GM19467 (cell line): Measurements from ENCODE around the gene EFNB1.
"Not testable (repeated sequence)": the region's sequence is repeated elsewhere in the genome, so short reads cannot be mapped to it uniquely, and the experiment has no call there.

Experiments used
- ATAC-seq: cut with Tn5 transposase; IDR thresholded peaks from one replicate; pipeline ENCODE4 v1.9.1; 2021; ENCODE audit warnings: mild to moderate bottlenecking, moderate library complexity; ENCODE audit not compliant: unreplicated experiment

The EFNB1 gene

GRCh38 chrX:68828740-68829581 lies at the start of gene EFNB1:
Gene EFNB1 (plus strand): TSS chrX:68829021. CDS start chrX:68829777, 756 bp downstream.
- ATAC-seq = peak; percentile 90

DNA sequence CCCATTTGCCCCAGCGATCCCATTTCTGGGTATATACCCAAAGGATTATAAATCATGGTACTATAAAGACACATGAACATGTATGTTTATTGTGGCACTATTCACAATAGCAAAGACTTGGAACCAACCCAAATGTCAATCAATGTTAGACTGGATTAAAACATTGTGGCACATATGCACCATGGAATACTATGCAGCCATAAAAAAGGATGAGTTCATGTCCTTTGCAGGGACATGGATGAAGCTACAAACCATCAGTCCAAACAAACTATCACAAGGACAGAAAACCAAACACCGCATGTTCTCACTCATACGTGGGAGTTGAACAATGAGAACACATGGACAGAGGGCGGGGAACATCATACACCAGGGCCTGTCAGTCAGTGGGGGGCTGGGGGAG lies 47.5 kb upstream of the EFNB1 start:
- ATAC-seq = not testable (repeated sequence)

GRCh38 chrX:68784816-68785215 lies 44.0 kb upstream of the EFNB1 start:
- no peak for ATAC-seq

DNA sequence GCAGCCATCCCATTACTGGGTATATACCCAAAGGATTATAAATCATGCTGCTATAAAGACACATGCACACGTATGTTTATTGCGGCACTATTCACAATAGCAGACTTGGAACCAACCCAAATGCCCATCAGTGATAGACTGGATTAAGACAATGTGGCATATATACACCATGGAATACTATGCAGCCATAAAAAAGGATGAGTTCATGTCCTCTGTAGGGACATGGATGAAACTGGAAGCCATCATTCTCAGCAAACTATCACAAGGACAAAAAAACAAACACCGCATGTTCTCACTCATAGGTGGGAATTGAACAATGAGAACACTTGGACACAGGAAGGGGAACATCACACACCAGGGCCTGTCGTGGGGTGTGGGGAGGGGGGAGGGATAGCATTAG lies 42.2 kb upstream of the EFNB1 start:
- not testable (repeated sequence) for ATAC-seq

DNA sequence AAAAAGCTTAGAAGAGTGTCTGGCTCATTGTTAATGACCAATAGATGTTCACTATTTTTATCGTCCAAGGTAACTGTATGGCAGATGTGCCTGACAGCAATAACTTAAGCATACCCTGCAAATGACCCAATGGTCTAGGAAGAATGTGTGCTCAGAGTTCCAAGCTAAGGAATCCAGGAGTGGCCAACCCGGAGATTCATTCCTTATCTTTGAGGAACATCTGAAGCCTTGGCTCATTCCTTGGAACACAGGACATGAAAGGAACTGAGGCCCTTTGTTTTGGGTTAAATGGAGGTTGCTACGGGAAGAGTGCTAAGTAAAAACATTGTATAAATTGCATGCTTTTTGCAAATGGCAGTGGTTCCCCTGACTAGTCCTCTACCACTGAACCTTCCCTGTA lies 38.9 kb upstream of the EFNB1 start:
- ATAC-seq = no peak

- no peak for ATAC-seq
Measured at GRCh38 chrX:68792083-68792482, 36.7 kb upstream of the EFNB1 start.

DNA sequence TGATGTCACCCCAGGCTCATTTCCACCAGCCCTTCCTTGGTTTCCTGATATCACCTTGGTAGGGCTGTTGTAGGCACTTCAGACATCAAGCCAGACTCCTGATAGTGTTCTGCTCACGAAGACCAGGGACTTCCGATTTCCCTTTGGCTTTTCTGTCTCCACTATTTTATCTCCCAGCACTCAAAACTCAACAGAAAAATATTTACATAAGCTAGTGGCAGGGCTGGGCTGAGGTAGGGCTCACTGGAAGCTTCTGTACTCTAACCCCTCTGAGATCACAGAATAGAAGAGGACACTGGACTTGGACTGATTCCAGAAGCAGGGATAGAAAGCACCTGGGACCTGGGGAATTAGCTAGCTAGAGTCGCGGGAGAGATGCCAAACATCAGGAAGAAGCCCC lies 34.4 kb upstream of the EFNB1 start:
- no peak for ATAC-seq

DNA sequence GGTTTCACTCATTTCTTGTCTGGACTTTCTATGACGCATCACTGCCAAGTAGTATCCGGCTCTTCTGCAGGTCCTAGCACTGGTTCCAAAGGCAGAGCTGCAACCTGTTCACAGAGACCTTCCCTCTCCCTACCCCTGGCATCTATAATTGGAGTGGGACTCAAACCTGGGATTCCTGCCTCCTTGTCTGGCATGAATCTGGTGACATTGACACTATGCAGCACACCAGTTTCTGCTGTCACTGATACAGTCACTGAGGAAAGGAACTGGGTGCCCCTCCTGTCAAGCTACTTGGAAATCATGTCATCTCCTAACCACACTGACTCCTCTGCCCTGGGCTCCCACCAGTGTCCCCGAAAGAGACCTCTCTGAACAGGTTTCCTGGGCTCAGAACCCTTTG lies 33.1 kb upstream of the EFNB1 start:
- ATAC-seq = no peak

- ATAC-seq = not testable (repeated sequence)
Measured at GRCh38 chrX:68798400-68798799, 30.4 kb upstream of the EFNB1 start.

DNA sequence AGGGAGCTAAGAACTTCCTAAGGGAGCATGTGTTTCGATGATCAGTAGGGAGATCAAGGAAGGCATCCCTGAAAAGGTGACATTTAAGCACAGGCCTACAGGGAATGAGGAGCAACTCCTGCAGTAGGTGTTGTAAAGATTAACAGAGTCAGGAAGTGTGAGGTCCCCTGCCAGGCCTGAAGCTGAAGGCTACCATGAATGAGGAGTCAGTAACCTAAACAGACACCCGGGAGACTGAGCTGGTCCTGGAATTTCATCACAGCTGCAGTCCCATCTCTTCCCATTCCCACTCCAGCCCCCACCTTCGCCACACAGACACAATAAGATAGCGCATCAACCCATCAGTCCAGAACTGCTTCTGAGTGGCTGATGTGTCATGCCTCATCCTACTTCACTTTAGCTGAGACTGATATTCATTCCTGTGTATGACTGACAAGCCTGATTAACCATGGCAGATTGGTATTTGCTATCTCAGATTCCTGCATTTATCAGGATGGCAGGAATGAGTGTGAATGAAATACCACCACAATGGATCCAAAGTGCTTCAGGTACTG lies 27.0 kb upstream of the EFNB1 start:
- ATAC-seq = no peak

DNA sequence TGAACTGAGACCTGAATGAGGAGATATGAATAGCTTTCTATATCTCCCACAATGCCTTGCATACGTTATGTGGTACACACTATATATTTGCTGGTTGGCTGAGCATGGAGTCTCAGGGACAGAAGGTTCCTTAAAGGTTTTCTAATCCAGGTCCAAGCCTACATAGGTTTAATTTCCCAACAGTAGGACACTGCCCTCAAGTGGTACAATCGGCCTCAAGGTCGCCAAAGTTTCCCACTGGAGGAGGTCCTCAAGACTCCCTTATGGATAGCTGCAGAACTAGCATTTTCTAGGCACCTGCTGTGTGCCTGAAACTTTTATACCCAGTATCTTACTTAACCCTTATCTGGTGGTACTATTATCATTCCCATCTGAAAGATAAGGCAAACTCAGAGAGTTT lies 21.0 kb upstream of the EFNB1 start:
- no peak for ATAC-seq

- no peak for ATAC-seq
Measured at GRCh38 chrX:68808686-68809357, 20.0 kb upstream of the EFNB1 start.

DNA sequence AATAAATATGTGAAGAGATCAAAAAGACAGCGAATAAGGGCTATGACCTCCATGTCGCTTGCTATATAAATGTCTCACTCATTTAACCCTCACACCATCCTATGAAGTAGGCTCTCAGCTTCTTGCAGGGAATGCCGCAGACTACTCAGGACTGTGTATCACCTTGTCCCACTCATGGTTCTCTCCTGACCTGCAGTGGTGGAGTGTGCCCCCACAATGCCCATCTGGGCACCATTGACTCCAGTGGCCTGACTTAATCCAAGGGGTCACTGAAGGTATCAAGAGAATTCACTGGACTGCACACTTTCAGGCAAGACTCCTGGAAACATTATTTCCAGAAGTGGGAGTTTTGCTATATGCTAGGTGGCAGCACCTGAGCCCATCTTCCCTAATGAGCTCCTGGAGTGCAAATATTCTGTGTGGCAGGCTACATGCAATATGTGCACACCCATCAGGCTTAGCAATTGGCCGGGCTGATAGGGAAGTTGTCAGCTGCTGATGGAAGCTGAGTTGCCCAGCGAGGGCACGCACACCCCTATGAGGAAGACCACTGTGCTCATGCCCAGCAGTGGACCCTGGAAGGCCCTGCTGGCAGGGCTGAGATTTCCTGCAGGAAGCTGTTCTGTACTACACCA lies 8.2 kb upstream of the EFNB1 start:
- ATAC-seq = no peak

DNA sequence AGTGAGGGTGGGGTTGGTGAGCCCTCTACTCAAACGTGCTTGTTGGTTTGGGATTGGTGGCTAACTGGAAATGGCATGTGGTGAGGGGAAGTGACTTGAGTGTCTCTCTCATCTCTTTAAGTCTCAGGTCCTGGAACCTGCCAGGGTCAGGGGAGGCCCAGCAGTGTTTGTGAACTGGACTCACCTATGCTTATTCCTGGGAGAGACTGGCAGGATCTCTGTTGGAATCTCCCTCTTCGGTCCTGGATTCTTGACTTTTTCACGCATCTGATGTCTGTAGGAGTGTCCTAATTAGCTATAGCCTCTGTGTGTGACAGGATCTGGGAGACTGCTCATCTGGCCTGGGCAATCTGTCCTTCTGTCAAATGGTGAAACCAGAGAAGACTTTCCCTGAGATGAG lies 7.2 kb upstream of the EFNB1 start:
- ATAC-seq = no peak

DNA sequence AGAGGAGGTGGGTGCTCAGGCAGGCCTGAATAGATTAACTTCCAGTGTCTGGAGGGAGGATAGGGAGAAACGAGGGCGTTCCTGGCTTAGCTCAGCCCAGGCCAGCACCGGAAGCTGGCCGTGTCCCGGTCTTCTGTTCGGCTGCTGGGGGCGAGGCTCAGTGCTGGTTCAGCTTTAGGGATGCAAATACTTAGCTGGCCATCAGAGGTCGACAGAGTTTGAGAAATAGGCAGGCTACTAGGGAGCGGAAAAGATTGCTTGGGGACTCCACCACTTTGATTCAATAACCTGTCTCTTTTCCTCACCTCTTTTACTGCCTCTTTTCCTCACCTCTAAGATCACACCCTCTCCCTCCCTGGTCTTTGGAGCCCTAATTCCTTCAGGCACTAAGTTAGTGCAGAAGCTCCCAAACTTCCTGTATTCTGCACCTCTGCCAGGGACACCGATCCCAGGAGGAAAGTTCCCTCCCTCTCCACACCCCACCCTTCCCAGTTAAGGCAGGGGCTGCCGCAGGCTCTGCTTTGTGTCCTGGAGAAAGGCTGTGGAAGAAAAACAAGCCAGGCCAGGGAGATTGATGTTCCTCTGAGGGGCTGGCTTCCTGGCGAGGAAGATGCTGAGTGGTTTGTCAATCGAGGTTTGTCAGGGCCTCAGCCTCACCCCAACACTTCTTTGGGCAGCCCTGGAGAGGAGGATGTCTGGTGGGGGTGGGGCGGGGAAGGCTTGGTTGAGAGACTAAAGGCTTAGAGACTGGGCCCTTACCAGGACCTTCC lies 6.0 kb upstream of the EFNB1 start:
- peak; percentile 62 for ATAC-seq

DNA sequence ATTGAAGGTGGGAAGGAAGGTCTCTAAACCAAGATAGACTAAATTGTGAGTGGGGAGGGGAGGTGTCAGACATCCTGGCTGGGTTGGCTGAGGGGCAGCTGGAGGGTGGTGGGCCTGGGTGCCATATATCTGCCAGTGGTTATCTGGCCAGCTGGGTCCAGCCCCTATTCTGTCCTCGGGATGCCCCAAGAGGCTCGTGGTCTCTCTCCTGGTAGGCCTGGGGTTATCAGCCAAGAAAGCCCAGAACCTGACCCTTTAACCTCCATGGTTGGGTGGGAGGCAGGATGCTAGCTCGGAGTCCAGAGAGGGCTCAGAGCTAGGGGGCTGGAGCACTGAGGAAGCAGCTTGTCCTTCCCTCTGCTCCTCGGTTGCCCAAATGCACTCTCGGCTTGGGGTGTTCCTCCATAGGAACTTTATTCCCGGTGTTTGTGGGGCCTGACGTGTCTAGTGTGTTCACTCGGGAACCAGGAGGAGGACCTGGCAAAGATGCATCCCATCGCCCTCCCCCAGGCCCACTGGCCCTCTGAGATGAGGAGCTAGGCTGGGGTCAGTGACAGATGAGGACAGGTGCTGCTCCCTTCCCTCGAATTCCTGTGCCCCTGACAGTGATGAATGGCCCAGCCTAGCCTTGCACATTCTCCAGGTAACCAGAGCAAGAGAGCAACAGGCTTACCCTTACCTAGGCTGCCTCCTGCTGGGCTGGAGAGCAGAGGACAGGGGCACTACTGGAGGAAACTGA lies 5.2 kb upstream of the EFNB1 start:
- ATAC-seq = no peak

DNA sequence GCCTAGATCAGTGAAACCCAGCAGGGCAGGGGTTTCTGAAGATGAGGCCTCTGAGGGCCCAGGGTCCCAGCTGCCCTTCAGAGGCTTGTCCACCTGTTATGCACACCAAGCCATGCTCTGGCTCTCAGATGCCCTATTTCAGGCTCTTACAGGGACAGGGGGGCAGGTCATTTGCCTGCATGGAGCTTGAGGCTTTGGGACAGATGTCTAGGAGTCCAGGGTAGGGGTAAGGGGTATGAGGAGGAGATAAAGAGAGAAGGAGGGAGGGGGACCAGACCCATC lies 4.7 kb upstream of the EFNB1 start:
- ATAC-seq = no peak

GRCh38 chrX:68824565-68825125 lies 4.2 kb upstream of the EFNB1 start:
- ATAC-seq = no peak

DNA sequence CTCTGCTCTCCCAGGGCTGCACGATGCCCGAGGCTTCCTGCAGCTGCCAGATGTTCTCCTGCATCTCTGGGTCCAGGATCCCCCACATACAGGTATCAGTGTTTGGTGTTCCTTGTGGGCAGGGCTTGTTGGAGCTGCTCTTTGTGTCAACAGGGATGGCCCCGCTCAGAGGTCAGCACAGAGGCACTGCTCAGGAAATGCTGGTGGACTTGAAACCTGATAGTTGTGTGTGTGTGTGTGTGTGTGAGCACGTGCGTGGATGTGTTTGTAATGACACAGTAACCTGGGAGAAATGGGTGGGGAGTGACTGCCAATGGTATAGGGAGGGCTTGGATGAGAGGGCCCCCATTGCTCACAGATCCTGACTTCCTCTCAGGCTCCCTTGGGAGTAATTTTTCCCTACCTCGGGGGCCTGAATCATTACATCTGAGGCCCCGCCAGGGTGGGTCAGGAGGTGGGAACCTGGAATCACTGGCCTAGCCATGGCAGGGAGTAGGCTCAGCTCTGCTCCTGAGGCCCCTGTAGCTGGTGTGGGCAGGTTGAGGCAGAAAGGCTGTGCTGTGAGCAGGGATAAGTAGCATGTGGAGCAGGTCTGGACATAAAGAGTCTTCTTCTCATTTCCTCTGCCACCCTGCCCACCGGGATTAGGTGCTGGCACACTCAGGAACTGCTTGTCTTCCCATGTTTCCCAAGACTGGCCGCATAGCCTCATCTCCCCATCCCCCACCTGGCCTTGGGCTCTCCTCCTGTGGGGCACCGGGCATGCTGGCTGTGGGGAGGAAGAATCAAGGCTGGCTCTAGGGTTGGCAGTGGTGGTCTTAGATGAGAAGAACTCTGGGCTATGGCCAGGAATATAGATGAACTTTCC lies 2.5 kb upstream of the EFNB1 start:
- no peak for ATAC-seq
